ENCODE measurements around the gene FZR1.

- TF ChIP-seq CTCF (conservative IDR thresholded peaks at IDR 0.05; ENCODE audit: low read length) (no peak), EZH2phosphoT487 (IDR thresholded peaks at IDR 0.05; ENCODE audit: borderline replicate concordance, low read depth, low read length) (no peak)
Measured at GRCh38 chr19:3501780-3502179, 4.3 kb upstream of the FZR1 start.

Measured in OCI-LY7 (cell line).